ENCODE results near the gene IGF2R.

IGF2R gene

DNA sequence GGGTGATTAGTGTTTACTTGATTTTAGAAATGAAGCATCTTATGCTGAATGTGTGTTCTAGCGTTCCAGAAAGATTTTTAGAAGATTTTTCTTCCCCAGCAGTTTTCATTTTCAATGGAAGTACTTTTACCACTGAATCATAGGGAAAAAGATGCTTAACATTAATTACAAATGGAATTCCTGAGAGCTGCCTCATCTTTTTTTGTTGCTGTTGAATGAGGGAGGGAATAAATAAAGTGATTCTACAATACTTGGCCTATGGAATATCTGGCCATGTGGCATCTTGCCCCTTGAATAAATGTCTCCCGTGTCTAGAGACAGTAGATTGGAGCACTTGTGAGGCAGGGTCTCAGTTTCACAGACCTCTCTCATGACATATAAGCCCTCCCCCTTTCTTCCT lies 108.6 kb downstream of the IGF2R start:
- TF ChIP-seq, protein P1, sequence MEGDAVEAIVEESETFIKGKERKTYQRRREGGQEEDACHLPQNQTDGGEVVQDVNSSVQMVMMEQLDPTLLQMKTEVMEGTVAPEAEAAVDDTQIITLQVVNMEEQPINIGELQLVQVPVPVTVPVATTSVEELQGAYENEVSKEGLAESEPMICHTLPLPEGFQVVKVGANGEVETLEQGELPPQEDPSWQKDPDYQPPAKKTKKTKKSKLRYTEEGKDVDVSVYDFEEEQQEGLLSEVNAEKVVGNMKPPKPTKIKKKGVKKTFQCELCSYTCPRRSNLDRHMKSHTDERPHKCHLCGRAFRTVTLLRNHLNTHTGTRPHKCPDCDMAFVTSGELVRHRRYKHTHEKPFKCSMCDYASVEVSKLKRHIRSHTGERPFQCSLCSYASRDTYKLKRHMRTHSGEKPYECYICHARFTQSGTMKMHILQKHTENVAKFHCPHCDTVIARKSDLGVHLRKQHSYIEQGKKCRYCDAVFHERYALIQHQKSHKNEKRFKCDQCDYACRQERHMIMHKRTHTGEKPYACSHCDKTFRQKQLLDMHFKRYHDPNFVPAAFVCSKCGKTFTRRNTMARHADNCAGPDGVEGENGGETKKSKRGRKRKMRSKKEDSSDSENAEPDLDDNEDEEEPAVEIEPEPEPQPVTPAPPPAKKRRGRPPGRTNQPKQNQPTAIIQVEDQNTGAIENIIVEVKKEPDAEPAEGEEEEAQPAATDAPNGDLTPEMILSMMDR (IDR thresholded peaks at IDR 0.05; ENCODE audit: low read depth, low read length, missing control alignments) = no peak
- H3K4me3 ChIP-seq (ENCODE audit: low read depth, low read length) = no peak overlapping the region
- no peak for DNase-seq (ENCODE audit: low read depth)

DNA sequence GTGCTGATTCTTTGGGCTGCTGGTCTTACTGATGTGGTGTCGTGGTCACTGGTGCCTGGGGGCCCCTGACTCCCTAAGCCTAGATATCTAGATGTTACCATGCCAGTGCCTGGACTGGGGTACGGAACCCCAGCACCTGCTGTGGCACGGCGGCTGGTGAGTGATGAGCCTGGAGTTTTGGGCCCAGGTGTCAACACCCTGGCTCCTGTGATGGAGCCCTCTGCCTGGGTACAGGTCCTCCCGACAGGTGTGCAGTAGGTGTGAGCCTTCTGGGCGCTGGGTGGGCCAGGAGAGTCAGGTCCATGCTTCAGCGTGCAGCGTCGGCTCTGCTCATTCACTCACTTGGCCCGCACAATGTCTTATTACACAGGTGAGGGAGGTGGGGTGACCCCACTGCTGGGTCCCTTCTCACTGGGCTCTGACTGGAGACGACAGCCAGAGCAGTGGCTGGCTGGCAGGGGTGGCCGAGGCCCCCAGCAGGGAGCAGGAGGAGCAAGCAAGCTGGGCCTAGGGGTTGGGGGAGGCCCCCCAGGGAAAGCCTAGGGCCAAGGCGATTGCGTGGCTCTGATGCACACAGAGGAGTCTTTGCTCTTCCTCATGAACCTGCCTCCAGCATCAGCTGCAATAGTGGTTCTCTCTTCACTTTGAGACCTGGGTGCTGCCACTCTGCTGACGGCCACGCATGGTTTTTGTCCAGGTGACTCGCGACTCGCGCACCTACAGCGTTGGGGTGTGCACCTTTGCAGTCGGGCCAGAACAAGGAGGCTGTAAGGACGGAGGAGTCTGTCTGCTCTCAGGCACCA lies 110.2 kb downstream of the IGF2R start:
- DNase-seq (ENCODE audit: low read depth) = no peak
- H3K4me3 ChIP-seq (ENCODE audit: low read depth, low read length) = no peak overlapping the region
- TF ChIP-seq, protein P1 (IDR thresholded peaks at IDR 0.05; ENCODE audit: low read depth, low read length, missing control alignments) = no peak

DNA sequence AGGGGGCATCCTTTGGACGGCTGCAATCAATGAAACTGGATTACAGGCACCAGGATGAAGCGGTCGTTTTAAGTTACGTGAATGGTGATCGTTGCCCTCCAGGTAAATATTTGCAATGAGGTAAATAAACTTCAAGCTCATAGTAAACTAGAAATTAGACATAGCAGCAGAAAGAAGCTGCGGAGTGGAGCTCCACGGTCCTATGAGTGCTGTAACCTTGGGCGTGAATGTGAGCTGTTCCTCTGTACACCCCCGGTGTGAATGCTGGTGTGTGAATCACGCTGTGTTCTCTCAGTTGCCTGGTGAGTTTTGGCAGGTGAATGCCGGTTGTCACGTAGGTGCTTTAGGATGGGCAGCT lies 110.8 kb downstream of the IGF2R start:
- H3K4me3 ChIP-seq (ENCODE audit: low read depth, low read length) = no peak overlapping the region
- TF ChIP-seq, protein P1 (IDR thresholded peaks at IDR 0.05; ENCODE audit: low read depth, low read length, missing control alignments) = no peak
- DNase-seq (ENCODE audit: low read depth) = no peak

DNA sequence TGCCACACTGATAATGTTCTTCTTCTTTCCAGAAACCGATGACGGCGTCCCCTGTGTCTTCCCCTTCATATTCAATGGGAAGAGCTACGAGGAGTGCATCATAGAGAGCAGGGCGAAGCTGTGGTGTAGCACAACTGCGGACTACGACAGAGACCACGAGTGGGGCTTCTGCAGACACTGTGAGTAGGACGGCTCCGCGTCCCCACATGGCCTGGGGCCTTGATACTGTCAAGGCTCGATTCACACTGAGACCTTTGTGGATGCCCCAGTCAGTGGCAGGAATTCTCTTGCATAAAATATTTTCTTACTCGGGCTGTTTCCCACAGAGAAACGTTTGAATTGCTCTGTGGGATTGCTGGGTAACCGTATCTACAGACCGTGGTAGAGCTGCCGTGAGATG lies 111.2 kb downstream of the IGF2R start:
- TF ChIP-seq, protein P1 (IDR thresholded peaks at IDR 0.05; ENCODE audit: low read depth, low read length, missing control alignments) = no peak
- no peak for DNase-seq (ENCODE audit: low read depth)
- H3K4me3 ChIP-seq (ENCODE audit: low read depth, low read length) = no peak overlapping the region

DNA sequence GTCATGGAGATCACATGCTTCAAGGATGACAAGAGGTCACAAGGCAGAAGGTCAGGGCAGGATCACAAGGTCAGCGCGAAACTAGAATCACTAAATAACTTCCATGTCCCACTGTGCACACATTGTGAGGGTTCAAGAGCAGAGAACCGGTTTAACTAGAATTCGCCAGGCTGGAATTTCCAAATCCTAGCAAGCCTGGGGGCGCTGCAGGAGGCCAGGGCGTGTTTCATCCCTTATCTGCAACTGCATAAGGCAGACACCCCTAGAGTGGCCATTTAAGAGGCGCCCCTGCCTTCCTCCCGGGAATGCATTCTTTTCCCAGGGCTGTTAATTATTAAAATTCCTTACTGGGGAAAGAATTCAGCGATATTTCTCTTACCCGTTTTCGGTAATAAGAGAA lies 112.5 kb downstream of the IGF2R start:
- no peak overlapping the region for H3K4me3 ChIP-seq (ENCODE audit: low read depth, low read length)
- TF ChIP-seq, protein P1 (IDR thresholded peaks at IDR 0.05; ENCODE audit: low read depth, low read length, missing control alignments) = no peak
- DNase-seq (ENCODE audit: low read depth) = no peak

DNA sequence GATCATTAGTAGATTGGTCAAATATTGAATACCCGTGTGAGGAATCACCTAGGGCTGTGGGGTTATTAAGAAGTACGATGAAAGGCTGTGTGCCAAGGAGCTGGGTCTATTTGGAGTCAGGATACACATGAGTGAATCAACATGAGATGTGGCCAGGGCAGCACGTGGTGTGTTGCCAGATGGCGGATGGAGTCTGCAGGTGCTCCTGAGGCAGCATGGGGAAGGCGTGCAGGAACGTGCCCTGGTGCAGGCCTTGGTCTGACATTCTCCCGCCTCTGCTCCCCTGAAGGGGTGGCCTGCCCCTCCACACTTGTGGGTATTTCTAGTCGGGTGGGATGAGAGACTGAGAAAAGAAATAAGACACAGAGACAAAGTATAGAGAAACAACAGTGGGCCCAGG lies 113.7 kb downstream of the IGF2R start:
- TF ChIP-seq, protein P1 (IDR thresholded peaks at IDR 0.05; ENCODE audit: low read depth, low read length, missing control alignments) = no peak
- no peak for DNase-seq (ENCODE audit: low read depth)
- no peak overlapping the region for H3K4me3 ChIP-seq (ENCODE audit: low read depth, low read length)

DNA sequence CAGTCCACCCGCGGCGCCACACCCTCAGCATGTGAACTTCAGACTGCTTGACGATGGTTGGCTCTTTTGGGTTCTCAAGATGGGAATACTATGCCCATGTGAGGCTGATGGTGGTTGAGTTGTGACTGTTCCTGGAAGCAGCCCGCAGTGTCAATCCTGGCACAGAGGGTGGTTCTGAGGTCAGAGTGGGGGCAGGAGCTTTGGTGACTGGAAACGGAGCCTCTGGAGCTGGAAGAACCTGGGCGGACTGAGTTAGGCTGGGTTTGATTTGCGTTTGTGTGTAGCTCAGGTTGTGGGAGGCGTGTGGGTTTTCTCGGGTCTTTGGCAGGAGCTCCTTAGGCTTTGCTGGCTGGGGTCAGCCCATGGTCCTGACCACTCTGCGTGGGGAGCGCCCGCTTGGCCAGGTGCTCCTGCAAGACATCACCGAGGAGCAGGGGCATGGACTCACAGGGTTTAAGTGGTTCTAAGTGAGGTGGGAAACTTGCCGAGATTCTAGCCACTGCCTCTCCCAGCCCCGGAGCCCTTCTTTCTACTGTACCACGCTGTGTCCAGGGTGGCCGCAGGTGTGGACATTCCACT lies 115.4 kb downstream of the IGF2R start:
- TF ChIP-seq, protein P1 (IDR thresholded peaks at IDR 0.05; ENCODE audit: low read depth, low read length, missing control alignments) = no peak
- H3K4me3 ChIP-seq (ENCODE audit: low read depth, low read length) = no peak overlapping the region

More for the DNA sequence above, 115.4 kb downstream of the IGF2R start:
- DNase-seq (ENCODE audit: low read depth) = no peak

All from GM12864 (cell line).